ENCODE measurements around the gene RFXANK. TPM values are rescaled to one million over a fixed set of nuclear protein-coding genes. Genes with fewer than 3 reads are reported as not detected.

The RFXANK gene
- total RNA-seq, 1 experiment from 2014 or later = 81.8 TPM

GRCh38 chr19:19157808-19158207 lies 34.2 kb upstream of the RFXANK start:
- no peak overlapping the region for H3K27ac ChIP-seq (ENCODE audit: insufficient read length, low read depth, low read length)
- no peak overlapping the region for H3K14ac ChIP-seq (ENCODE audit: insufficient read depth, low read length)
- DNase-seq = no peak
- H2BK20ac ChIP-seq (ENCODE audit: low read depth, low read length, poor library complexity, severe bottlenecking) = no peak overlapping the region
- no peak overlapping the region for H4K5ac ChIP-seq (ENCODE audit: insufficient read length, low read depth, low read length)
- H2AFZ ChIP-seq (ENCODE audit: low read length) = no peak overlapping the region
- TF ChIP-seq CTCF (conservative IDR thresholded peaks at IDR 0.05) = no peak
- H3K23ac ChIP-seq (ENCODE audit: insufficient read length, low read depth, low read length) = no peak overlapping the region
- H4K91ac ChIP-seq (ENCODE audit: insufficient read length, low read depth, low read length) = no peak overlapping the region
- no peak overlapping the region for H3K4ac ChIP-seq (ENCODE audit: low read depth, low read length)
- no peak overlapping the region for H2BK120ac ChIP-seq (ENCODE audit: low read depth, low read length, poor library complexity, severe bottlenecking)
- Mint-ChIP-seq H3K27me3 (ENCODE audit: low read depth) (peaks cover 24% of the 10 kb centered on the region), H3K4me3 (no peak overlapping the region), H3K9me3 (no peaks in the 10 kb centered on the region), H3K36me3 (ENCODE audit: insufficient read depth in 1 of 3, low read depth in 3 of 3) (no peaks in the 10 kb centered on the region; a peak in 2 of 7 replicates), H3K4me1 (peaks cover 12 to 20% of the 10 kb centered on the region in 2 experiments), H3K27ac (no peak overlapping the region)
- no peak overlapping the region for H2BK5ac ChIP-seq (ENCODE audit: insufficient read length, low read length)
- H4K20me1 ChIP-seq (ENCODE audit: control insufficient read depth, insufficient read depth, insufficient read length) = no peaks in the 10 kb centered on the region
- WGBS (ENCODE audit: extremely low coverage, insufficient read length, low lambda C conversion rate) = no CpG with 5 or more reads among the region's 6 CpGs
- no peak overlapping the region for H2BK15ac ChIP-seq (ENCODE audit: low read depth, low read length)
- no peaks in the 10 kb centered on the region for H3K79me1 ChIP-seq (ENCODE audit: insufficient read depth, low read depth, low read length, poor library complexity, severe bottlenecking)
- no peaks in the 10 kb centered on the region for H3K4me1 ChIP-seq (ENCODE audit: insufficient read depth, low read length)
- H3K9me3 ChIP-seq (ENCODE audit: control insufficient read depth, low read depth, low read length) = no peaks in the 10 kb centered on the region
- no peak overlapping the region for H2AK5ac ChIP-seq (ENCODE audit: insufficient read length, low read length)
- no peak overlapping the region for H3K9ac ChIP-seq (ENCODE audit: extremely low read depth, insufficient read length, low read length)
- no peak overlapping the region for H4K8ac ChIP-seq (replicated peaks; ENCODE audit: insufficient read length, low read depth, low read length)
- no peak overlapping the region for H3K4me2 ChIP-seq (ENCODE audit: insufficient read depth, insufficient read length, low read length)
- no peak overlapping the region for H3T11ph ChIP-seq (ENCODE audit: low read length)
- no peaks in the 10 kb centered on the region for H3K79me2 ChIP-seq (ENCODE audit: insufficient read depth, low read length)
- H3K23me2 ChIP-seq (ENCODE audit: insufficient read length, low read depth, low read length, poor library complexity, severe bottlenecking) = no peaks in the 10 kb centered on the region
- H3K27me3 ChIP-seq (ENCODE audit: insufficient read depth, low read length) = no peaks in the 10 kb centered on the region
- H3K56ac ChIP-seq (ENCODE audit: insufficient read length, low read depth, low read length) = no peak overlapping the region
- H3K18ac ChIP-seq (ENCODE audit: insufficient read length, low read depth, low read length) = no peak overlapping the region
- no peak overlapping the region for H2BK12ac ChIP-seq (ENCODE audit: insufficient read length, low read depth, low read length)
